ENCODE results near the gene BST2. TPM values are rescaled to one million over a fixed set of nuclear protein-coding genes. Genes with fewer than 3 reads are reported as not detected.

The BST2 gene
- total and polyA plus RNA-seq, 5 donors from 2014 or later, result 45.6 to 175 (median 157) TPM

DNA sequence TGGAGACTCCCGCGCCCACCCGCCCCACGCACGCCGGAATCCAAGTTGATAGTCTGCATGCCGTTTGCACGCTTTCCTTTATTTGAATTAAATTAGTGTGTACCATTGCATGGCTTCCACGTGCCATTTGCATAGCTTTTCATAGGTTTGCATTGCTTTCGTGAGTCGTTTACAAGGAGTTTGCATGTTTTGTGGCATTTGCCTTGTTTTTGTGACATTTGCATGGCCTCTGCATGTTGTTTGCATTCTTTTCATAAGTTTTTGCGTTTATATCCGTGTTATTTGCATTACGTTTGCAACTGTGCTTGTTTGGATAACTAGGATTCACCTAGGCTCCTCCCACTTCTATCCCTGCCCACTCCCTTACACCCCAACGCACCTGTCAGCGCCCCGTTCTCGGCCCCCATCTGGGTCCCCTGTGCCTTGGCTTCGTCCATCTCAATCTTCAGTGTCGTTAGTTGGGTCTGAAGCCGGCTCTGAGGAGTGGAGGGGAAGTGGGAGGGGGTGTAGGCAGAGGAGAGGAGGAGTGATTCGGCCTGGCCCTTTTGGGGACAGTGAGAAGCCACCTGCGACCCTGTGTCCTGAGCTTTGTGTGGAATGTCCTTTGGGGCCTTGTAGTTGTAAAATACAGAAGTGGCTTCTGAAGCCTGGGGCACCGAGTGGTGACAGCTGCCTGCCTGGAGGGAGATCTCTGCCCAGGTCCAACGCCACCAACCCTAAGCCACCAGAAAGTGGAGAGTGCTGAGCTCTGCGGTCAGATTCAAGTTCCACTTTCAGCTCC is 13.9 kb downstream of the BST2 start:
- H3K36me3 ChIP-seq (ENCODE audit: control insufficient read depth, insufficient read depth, low read length), result no peaks in the 10 kb centered on the region
- Mint-ChIP-seq H3K27ac (peak overlapping the region in 1 of 3 donors; percentile 25), H3K4me1 (peaks cover 0 to 25% (median 14%) of the 10 kb centered on the region in 4 donors), H3K36me3 (no peaks in the 10 kb centered on the region), H3K9me3 (peaks cover 0 to 3% (median 0%) of the 10 kb centered on the region in 7 donors), H3K4me3 (peak overlapping the region; percentile 38 to 82 (median 66)), H3K27me3 (peaks cover 25% of the 10 kb centered on the region)
- peaks cover 6% of the 10 kb centered on the region for H3K27me3 ChIP-seq (ENCODE audit: control insufficient read depth, insufficient read depth, low read length)
- ATAC-seq (ENCODE audit: low read depth in 2 of 2), result peak; percentile 22 to 32
- peaks cover 30% of the 10 kb centered on the region for H3K4me1 ChIP-seq (ENCODE audit: control insufficient read depth, insufficient read depth, low read length, poor library complexity, severe bottlenecking)
- peak overlapping the region; percentile 77 for H3K4me3 ChIP-seq (ENCODE audit: low read depth, low read length)
- no peak for DNase-seq
- H3K9me3 ChIP-seq (ENCODE audit: control insufficient read depth in 2 of 2, low read length in 2 of 2), result peaks cover 0 to 2% of the 10 kb centered on the region in 2 experiments
- H3K27ac ChIP-seq (ENCODE audit: insufficient read depth, low read length, poor library complexity, severe bottlenecking), result no peak overlapping the region

DNA sequence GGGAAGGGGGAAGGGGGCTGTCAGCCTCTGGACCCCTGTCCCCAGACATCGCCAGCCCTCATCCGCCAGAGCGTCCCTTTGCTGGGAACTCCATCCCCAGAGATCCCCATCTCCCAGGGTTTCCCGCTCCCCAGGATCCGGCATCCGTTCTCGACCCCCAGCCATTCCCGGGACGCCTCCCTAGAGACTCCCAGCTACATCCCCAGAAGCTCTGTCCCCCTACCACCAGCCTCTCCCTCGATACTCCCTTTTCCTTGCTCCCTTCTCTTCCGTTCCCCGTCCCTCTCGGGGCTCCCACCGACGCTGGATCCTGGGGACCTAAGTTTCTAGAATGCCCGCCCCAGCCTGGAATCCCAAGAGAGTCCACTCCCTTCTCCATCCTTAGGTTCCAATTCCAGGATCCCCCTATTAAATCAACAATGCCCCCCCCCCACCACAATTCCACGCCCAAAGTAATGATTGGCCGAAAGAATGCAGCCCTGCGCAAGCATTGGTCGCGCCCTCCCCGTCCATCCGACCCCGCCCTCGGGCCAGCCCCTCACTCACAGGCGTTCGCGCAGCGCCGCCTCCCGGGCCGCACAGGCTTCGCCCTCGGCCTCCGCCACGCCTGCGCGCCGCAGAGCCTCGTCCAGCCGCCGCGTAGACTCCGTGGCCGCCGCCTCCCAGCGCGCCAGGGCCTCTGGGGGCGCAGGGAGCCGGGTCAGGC is 14.6 kb downstream of the BST2 start:
- no peaks in the 10 kb centered on the region for H3K36me3 Mint-ChIP-seq
- no peaks in the 10 kb centered on the region for H3K36me3 ChIP-seq (ENCODE audit: control insufficient read depth, insufficient read depth, low read length)
- peaks cover 0 to 3% (median 0%) of the 10 kb centered on the region in 7 donors for H3K9me3 Mint-ChIP-seq
- peak overlapping the region; percentile 58 to 91 (median 86) for H3K4me3 Mint-ChIP-seq
- peak; percentile 92 to 96 for ATAC-seq (ENCODE audit: low read depth in 2 of 2)
- H3K27me3 Mint-ChIP-seq, result peaks cover 25% of the 10 kb centered on the region
- peaks cover 0 to 27% (median 17%) of the 10 kb centered on the region in 4 donors for H3K4me1 Mint-ChIP-seq
- peak overlapping the region; percentile 51 for H3K4me3 ChIP-seq (ENCODE audit: low read depth, low read length)
- H3K9me3 ChIP-seq (ENCODE audit: control insufficient read depth in 2 of 2, low read length in 2 of 2), result peaks cover 0 to 2% of the 10 kb centered on the region in 2 experiments
- H3K4me1 ChIP-seq (ENCODE audit: control insufficient read depth, insufficient read depth, low read length, poor library complexity, severe bottlenecking), result peaks cover 30% of the 10 kb centered on the region
- no peak overlapping the region for H3K27ac ChIP-seq (ENCODE audit: insufficient read depth, low read length, poor library complexity, severe bottlenecking)
- DNase-seq, result peak; percentile 80 to 89 (median 83)
- H3K27me3 ChIP-seq (ENCODE audit: control insufficient read depth, insufficient read depth, low read length), result peaks cover 6% of the 10 kb centered on the region
- H3K27ac Mint-ChIP-seq, result peak overlapping the region; percentile 62 to 88 (median 63)

DNA sequence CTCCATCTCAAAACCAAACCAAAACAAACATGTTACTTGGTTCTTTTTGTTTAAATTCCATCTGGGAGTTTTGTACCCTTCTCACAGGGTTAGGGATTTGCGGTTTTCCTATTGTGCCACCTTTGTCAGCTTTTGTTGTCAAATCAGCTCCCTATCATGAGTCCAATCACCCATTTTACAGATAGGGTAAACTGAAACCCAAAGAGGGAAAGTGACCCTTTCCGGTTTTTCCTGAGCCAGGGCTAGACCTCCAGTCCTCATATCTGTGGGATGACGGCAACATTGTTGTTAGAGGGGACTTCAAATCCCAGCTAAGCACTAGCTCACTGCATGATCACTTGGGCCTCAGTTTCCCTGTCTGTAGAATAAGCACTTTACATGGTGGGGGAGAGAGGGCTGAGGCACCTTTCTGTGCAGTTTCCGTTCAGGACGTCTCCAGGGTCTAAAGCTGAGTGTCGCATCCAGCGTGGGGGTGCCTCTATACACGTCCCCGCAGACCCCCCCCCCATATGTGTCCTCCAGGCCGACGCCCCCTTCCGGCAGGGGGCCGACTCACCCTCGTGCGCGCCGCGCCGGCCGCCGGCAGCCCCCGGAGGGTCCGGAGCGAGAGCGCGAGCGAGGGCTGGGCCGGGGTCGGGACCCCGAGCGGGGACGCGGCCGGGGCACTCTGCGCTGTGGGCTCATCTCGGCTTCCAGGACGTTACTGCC is 15.3 kb downstream of the BST2 start:
- peak overlapping the region; percentile 37 to 91 (median 75) for H3K4me3 Mint-ChIP-seq
- ATAC-seq (ENCODE audit: low read depth in 2 of 2) (no peak), DNase-seq (no peak)
- no peak overlapping the region for H3K27ac ChIP-seq (ENCODE audit: insufficient read depth, low read length, poor library complexity, severe bottlenecking)
- H3K4me3 ChIP-seq (ENCODE audit: low read depth, low read length), result peak overlapping the region; percentile 51
- H3K36me3 Mint-ChIP-seq, result no peaks in the 10 kb centered on the region
- H3K9me3 ChIP-seq (ENCODE audit: control insufficient read depth in 2 of 2, low read length in 2 of 2), result peaks cover 0 to 2% of the 10 kb centered on the region in 2 experiments
- no peaks in the 10 kb centered on the region for H3K36me3 ChIP-seq (ENCODE audit: control insufficient read depth, insufficient read depth, low read length)
- H3K27ac Mint-ChIP-seq, result peak overlapping the region in 1 of 3 donors; percentile 51
- peaks cover 6% of the 10 kb centered on the region for H3K27me3 ChIP-seq (ENCODE audit: control insufficient read depth, insufficient read depth, low read length)
- H3K9me3 Mint-ChIP-seq, result peaks cover 0 to 3% (median 0%) of the 10 kb centered on the region in 7 donors
- peaks cover 28% of the 10 kb centered on the region for H3K4me1 ChIP-seq (ENCODE audit: control insufficient read depth, insufficient read depth, low read length, poor library complexity, severe bottlenecking)
- H3K27me3 Mint-ChIP-seq, result peaks cover 23% of the 10 kb centered on the region
- H3K4me1 Mint-ChIP-seq, result peaks cover 0 to 24% (median 15%) of the 10 kb centered on the region in 4 donors

DNA sequence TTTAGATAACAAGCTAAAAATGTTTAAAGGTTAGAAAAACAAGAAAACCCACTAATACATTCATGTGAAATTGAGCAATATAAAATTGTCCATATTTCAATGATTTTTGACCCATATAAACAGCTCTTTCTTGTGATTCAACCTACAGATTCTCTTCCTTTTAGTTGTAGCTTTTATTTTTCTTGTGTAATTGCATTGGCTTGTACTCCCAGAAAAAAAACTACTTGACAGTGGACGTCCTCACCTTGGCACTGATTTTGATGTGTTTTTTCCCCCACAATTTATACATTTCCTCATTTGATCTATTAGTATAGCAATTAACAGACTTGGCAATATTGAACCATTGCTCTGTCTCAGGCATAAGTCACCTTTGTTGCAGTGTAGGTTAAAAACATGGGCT is 16.1 kb downstream of the BST2 start:
- Histone ChIP-seq H3K36me3 (ENCODE audit: control insufficient read depth, insufficient read depth, low read length) (no peaks in the 10 kb centered on the region), H3K27ac (ENCODE audit: insufficient read depth, low read length, poor library complexity, severe bottlenecking) (no peak overlapping the region), H3K27me3 (ENCODE audit: control insufficient read depth, insufficient read depth, low read length) (peaks cover 6% of the 10 kb centered on the region), H3K4me3 (ENCODE audit: low read depth, low read length) (no peak overlapping the region), H3K9me3 (ENCODE audit: control insufficient read depth in 2 of 2, low read length in 2 of 2) (peaks cover 0 to 2% of the 10 kb centered on the region in 2 experiments), H3K4me1 (ENCODE audit: control insufficient read depth, insufficient read depth, low read length, poor library complexity, severe bottlenecking) (peaks cover 23% of the 10 kb centered on the region)
- DNase-seq (no peak), ATAC-seq (ENCODE audit: low read depth in 2 of 2) (no peak)
- Mint-ChIP-seq H3K27ac (no peak overlapping the region), H3K27me3 (peaks cover 16% of the 10 kb centered on the region), H3K4me1 (peaks cover 0 to 19% (median 11%) of the 10 kb centered on the region in 4 donors), H3K4me3 (peak overlapping the region in 3 of 4 donors; percentile 3 to 45 (median 26)), H3K9me3 (peaks cover 0 to 3% (median 0%) of the 10 kb centered on the region in 7 donors), H3K36me3 (no peaks in the 10 kb centered on the region)

DNA sequence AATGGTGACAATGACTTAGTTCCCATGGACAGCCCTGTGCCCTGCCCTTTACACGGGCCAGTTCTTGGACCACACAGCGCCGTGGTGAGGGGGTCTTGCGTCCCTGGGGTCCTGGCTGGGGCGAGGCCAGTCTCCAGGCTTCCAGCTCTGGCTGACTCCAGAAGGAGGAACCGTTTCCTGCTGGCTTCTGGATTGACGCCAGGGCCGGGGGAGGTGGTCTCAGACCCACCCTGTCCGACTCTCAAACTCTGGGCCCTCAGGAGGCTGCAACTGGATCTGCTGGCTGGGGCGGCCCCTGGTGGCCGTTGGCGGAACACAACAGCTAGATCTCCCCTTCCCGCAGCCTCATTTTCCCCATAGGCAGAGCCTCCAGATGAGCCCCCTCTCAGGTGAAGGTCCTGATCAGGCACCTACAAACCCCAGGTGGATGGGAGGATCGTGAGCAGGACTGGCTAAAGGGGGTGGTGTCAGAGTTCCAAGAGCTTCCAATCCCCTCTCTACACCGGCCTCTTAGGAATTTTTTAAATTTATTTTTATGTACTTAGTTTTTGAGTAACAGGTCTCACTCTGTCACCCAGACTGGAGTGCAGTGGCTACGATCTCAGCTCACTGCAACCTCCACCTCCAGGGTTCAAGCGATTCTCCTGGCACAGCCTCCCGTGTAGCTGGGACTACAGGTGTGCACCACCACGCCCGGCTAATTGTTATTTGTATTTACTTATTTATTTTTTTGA is 19.4 kb downstream of the BST2 start:
- Histone ChIP-seq H3K4me3 (ENCODE audit: low read depth, low read length) (no peak overlapping the region), H3K9me3 (ENCODE audit: control insufficient read depth in 2 of 2, low read length in 2 of 2) (peaks cover 0 to 2% of the 10 kb centered on the region in 2 experiments), H3K36me3 (ENCODE audit: control insufficient read depth, insufficient read depth, low read length) (no peaks in the 10 kb centered on the region), H3K27me3 (ENCODE audit: control insufficient read depth, insufficient read depth, low read length) (peaks cover 4% of the 10 kb centered on the region), H3K27ac (ENCODE audit: insufficient read depth, low read length, poor library complexity, severe bottlenecking) (no peak overlapping the region), H3K4me1 (ENCODE audit: control insufficient read depth, insufficient read depth, low read length, poor library complexity, severe bottlenecking) (peaks cover 14% of the 10 kb centered on the region)
- Mint-ChIP-seq H3K4me1 (peaks cover 0 to 18% (median 11%) of the 10 kb centered on the region in 4 donors), H3K9me3 (peaks cover 0 to 3% (median 0%) of the 10 kb centered on the region in 7 donors), H3K4me3 (peak overlapping the region in 2 of 4 donors; percentile 19 to 76), H3K27ac (no peak overlapping the region), H3K36me3 (no peaks in the 10 kb centered on the region), H3K27me3 (peaks cover 13% of the 10 kb centered on the region)
- DNase-seq (peak; percentile 33 to 66 (median 54)), ATAC-seq (ENCODE audit: low read depth in 2 of 2) (peak; percentile 46 to 56)

DNA sequence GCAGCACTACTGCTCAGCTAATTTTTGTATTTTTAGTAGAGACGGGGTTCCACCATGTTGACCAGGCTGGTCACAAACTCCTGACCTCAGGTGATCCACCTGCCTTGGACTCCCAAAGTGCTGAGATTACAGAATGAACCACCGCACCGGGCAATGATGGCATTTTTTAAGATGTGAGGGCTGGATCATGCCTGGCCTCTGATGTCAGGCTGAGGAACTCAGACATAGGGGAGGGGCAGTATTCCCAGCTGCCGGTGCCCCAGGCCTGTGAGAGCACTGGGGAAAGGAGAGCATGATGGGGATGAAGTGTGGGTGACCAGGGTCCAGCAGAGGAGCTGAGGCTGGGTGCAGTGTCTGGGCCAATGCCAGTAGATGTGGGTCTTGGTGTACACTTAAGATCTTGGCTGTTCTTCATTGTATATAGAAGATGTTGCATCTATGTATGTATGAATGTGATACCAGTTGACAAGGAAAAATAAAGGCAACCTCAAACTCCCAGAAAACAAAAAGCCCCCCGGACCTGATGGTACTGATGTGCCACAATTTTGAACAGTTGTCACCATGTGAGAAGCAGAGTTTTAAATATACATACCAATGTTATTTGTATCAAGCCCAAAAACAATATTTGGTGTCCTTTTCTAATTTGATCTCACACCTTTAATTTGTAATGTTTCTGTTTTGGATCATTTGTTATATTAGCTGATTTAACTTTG is 24.8 kb downstream of the BST2 start:
- peaks cover 4% of the 10 kb centered on the region for H3K36me3 Mint-ChIP-seq
- H3K4me1 ChIP-seq (ENCODE audit: control insufficient read depth, insufficient read depth, low read length, poor library complexity, severe bottlenecking), result peaks cover 5% of the 10 kb centered on the region
- no peak overlapping the region for H3K27ac ChIP-seq (ENCODE audit: insufficient read depth, low read length, poor library complexity, severe bottlenecking)
- no peaks in the 10 kb centered on the region for H3K9me3 ChIP-seq (ENCODE audit: control insufficient read depth in 2 of 2, low read length in 2 of 2)
- H3K27ac Mint-ChIP-seq, result no peak overlapping the region
- peaks cover 4 to 11% (median 8%) of the 10 kb centered on the region in 4 donors for H3K4me1 Mint-ChIP-seq
- ATAC-seq (ENCODE audit: low read depth in 2 of 2) (no peak), DNase-seq (no peak)
- H3K4me3 ChIP-seq (ENCODE audit: low read depth, low read length), result no peak overlapping the region
- H3K4me3 Mint-ChIP-seq, result peak overlapping the region in 2 of 4 donors; percentile 21 to 51
- no peaks in the 10 kb centered on the region for H3K27me3 ChIP-seq (ENCODE audit: control insufficient read depth, insufficient read depth, low read length)
- peaks cover 33% of the 10 kb centered on the region for H3K27me3 Mint-ChIP-seq
- H3K9me3 Mint-ChIP-seq, result peaks cover 0 to 2% (median 0%) of the 10 kb centered on the region in 7 donors
- no peaks in the 10 kb centered on the region for H3K36me3 ChIP-seq (ENCODE audit: control insufficient read depth, insufficient read depth, low read length)
